Stimulated activated CD4-positive, alpha-beta T cell treated with anti-CD3 and anti-CD28 coated beads, Interleukin-15, amount 100 ng/mL, for 48 hours (primary cell): ENCODE measurements around the gene NHSL1.
"Not testable (repeated sequence)": the region's sequence is repeated elsewhere in the genome, so short reads cannot be mapped to it uniquely, and the experiment has no call there.

Source experiments
- DNase-seq, 2 donors: peaks; one replicate each; pipeline ENCODE4 v3.0.0-alpha.2; 2020; ENCODE audit warnings: low read depth in 2 of 2

The NHSL1 gene

DNA sequence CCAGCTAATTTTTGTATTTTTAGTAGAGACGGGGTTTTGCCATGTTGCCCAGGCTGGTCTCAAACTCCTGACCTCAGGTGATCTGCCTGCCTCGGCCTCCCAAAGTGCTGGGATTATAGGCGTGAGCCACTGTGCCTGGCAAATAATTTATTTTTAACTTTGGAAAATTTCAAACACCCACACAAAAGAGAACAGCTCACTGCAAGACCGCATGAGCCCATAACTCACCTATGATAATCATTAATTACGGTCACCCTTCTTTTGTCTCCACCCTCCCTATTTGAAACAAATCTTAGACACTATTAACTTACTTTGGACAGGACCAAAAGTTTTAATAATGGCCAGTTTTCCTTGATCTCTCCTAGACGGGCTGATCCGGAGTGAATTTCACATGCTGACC is 74.0 kb downstream of the NHSL1 start:
- not testable (repeated sequence) for DNase-seq

- DNase-seq = no peak
Measured at GRCh38 chr6:138424004-138424904, 75.0 kb downstream of the NHSL1 start.

- no peak for DNase-seq
Measured at GRCh38 chr6:138422861-138423260, 76.4 kb downstream of the NHSL1 start.

DNA sequence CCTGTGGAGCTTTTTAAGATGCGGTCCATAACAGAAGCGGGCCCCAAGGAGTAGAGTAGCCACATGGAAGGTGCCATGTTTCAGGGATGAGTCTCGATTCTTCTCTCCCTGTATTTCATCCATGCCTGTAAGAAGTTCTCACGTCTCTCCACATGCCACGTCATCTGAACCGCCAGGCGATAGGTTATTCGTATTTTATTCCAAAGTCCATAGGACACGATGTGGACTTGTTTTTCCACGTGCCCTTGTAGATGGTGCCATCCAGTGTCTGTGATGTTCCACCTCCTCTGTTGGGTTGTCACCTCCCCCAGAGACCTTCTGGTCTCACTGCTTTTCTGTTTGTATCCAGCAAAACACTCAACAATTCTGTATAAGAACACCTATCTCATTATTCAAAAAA is 77.7 kb downstream of the NHSL1 start:
- no peak for DNase-seq

DNA sequence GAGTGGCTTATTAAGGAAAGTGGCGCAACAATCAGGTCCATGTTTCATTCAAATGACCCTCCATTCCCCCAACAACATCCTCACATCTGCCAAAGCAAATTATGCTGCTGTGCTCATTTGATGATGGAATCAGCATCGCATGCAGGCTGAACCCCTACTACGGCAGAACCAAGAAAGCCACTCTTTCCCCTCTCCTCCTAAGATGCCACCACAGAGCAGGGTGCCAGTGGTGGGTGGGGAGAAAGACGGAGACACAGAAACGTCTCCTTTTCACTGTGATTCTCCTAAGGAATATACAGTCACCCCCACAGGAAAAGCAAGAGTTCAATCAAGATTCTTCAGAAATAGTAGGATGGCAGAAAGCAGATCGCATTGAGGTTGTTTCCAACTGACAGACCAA is 78.2 kb downstream of the NHSL1 start:
- no peak for DNase-seq

GRCh38 chr6:138420356-138420755 is 78.9 kb downstream of the NHSL1 start:
- DNase-seq = no peak

DNA sequence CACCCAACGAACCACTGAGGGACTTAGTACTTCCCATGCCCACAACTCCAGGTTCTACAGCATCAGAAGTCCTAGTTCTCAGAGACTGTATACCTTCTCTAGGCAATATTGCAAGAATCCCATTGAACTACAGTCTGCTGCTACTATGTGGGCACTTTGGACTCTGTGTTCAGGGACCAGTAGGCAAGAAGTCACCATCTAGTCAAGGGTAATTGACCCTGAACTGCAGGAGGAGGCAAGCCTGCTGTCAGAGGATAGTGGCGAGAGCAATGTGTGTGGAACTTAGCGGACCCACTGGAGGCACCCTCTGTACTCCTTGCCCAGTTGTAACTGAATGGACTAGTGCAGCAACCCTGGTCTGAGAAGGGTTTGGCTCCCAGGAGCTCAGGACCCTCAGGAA is 79.5 kb downstream of the NHSL1 start:
- DNase-seq = no peak

GRCh38 chr6:138418118-138418742 is 81.1 kb downstream of the NHSL1 start:
- no peak for DNase-seq

- no peak for DNase-seq
Measured at GRCh38 chr6:138417493-138418117, 81.7 kb downstream of the NHSL1 start.

DNA sequence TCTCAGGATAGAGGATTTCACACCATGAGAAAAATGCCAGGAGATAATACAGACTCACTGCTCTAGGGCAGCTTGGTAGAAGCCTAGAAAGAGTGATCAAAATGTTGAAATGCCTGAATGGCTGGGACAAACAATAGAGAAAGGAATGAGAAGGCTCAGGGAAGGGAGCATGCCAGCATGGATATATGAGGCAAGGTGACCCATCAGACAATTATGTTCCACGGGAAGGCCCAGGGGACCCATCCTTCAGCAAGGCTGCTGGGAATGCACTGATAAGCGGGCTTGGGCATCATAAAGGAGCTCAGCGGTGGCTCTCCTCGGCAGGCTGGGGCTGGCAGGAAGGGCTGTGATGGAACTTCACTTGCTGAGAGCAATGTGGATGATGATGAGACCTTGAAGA is 83.1 kb downstream of the NHSL1 start:
- no peak for DNase-seq

DNA sequence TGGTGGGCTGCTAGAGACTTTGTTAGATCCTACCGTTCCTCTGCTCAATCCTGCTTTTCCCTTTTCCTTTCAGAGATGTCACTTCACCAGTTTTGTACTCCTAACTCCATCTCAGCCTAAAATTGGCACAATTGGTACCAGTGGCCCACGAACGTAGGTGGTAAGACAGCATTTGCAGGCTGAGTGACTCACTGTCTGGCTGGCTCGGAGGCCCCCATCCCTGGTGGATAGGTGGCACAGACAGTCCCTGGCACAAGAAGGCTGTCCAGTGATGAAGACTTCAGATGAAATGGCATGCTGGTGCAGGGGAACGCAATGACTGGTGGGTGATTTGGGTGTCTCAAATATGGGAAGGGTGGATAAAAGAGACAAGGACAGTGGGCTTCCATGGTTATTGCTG is 84.2 kb downstream of the NHSL1 start:
- DNase-seq = no peak

DNA sequence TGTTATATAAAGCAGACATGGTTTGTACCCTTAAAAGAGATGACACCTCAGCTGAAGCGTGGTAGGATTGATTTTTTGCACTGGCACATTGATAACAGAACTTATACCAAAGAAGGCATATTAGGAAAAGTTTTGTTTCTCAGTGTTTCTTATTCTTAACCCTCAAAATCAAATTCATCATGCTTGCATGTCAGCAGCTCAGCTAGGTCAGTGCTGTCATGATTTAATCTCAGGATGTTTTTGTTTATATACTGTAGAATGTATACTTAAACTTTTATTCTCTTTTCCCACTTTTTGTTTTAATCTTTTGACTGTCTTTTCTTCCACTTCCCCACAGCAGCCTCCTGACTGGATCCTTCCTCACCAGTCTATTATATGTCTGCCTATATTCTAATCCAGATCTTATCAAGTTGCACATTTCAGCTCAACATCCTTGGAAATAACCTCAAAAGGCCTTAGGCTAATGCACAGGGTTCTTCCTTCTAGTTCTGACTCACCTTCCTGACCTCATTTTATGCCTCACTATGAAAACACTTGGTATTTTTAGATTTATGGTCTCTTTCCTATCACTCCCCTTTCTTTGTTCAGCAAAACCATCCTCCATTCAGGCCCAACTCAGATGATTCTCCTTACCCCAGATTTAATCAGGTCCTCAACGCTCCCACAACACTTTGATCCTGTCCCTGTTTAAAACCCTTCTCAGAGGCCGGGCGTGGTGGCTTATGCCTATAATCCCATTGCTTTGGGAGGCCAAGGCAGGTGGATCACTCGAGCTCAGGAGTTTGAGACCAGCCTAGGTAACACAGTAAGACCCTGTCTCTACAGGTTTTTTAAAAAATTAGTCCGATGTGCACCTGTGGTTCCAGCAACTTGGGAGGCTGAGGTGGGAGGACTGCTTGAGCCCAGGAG is 88.1 kb downstream of the NHSL1 start:
- no peak for DNase-seq

GRCh38 chr6:138410048-138410735 is 89.1 kb downstream of the NHSL1 start:
- DNase-seq = no peak

GRCh38 chr6:138406443-138406842 is 92.9 kb downstream of the NHSL1 start:
- DNase-seq = no peak

DNA sequence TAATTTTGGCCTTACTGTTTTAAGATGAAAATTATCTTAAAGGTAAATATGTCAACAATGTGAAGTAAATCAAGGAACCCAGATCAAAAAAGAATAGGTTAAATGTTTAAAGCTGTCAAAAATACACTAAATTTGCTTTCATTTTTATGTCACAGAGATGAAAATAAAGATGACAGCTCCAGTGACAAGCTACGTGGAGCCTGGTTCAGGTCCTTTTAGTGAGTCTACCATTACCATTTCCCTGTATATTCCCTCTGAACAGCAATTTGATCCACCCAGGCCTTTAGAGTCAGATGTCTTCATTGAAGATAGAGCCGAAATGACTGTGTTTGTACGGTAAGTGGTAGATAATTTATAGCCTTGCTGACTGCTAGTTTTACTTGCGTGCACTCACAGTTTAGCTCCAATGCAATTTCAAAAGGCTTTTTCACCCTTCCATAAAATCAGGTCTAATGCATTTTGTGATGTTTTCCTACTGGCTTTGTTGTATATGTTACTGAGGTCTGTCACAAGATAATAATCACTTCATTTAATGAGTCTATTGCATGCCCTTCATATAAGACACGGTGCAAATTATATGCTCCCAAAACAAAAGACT is 93.4 kb downstream of the NHSL1 start:
- no peak for DNase-seq

- DNase-seq = no peak
Measured at GRCh38 chr6:138404666-138405337, 94.5 kb downstream of the NHSL1 start.

DNA sequence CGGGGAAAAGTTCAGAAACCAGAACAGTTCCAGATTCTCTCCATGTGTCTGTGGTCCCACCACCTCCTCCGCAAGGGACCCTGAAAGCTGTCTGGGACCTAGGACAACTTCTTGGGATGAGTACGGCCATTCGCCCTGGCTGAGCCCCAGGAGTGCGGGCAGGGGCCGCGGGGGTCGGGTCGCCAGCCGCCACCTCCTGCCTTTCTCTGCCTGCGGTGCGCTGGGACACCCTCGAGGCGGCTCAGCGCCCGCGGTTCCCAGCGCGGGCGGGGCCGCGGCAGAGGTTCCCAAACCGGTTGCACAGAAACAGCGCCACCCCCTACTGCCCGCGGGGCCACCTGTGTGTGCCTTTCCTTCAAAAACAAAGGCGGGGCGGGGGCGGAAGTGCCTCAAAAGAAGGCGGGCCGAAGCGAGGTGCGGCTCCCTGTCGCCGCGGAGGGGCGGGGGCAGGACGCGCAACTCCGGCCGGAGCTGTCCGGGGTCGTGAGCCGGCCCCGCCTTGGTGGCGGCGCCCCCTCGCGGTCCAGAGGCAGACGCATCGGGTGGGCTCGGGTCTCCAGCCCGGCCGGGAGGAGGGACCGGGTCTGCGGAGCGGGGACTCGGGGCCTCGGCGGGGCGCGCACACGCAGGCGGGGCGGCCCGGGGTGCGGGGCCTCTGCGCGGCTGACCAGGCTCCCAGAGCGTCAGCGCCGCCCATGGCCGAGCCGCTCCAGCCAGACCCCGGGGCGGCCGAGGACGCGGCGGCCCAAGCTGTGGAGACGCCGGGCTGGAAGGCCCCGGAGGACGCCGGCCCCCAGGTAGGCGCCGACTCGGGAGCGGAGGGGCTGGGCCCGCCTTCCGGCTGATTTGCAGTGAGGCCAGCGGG is 95.3 kb downstream of the NHSL1 start, which contains the start of gene HEBP2:
Gene HEBP2, plus strand, starts transcription at position 423 of the 865 bp plus-strand sequence. Its CDS starts 273 bp downstream, at position 696.
- DNase-seq = peak; percentile 79 to 83

- DNase-seq = no peak
Measured at GRCh38 chr6:138403324-138403800, 95.9 kb downstream of the NHSL1 start.

GRCh38 chr6:138402838-138403187 is 96.5 kb downstream of the NHSL1 start:
- no peak for DNase-seq
